ENCODE data around the gene PSTK.
A peak's percentile ranks its signal among the peaks of the same experiment; 100 is the strongest.

The PSTK gene

DNA sequence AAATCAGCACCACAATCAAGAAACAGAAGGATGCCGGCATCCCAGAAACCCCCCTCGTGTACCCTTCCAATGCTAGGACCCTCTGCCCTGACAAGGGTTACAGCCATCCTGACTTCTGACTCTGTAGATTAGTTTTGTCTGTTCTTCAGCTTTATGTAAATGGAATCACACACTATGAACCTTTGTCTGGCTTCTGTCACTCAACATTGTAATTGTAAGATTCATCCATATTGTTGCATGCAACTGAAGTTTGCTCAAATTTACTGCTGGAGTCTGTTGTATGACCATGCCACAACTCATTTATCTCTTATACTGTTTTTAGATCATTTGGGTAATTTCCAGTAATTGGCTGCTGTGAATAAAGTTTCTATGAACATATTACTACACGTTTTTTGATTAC lies 20.0 kb downstream of the PSTK start:
- H3K4me3 ChIP-seq (ENCODE audit: low read depth, low read length) = no peak overlapping the region
- no peak for TF ChIP-seq CTCF (IDR thresholded peaks at IDR 0.05; ENCODE audit: low read depth, low read length)

DNA sequence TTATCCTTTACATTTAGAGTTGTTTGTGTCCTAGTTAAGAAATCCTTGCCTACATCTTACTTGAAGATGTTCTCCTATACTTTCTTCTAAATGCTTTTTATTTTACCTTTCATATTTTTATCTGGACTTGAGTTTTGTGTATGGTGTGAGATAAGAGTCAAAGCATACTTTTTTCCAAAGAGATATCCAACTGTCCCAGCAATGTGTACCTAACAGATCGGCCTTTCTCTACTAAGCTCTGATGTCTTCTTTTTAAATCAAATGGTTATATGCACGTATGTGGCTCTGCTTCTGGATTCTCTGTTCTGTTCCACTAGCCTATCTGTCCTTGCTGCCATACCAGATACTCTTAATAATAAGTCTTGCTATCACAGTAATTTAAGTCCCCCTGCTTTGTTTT lies 21.2 kb downstream of the PSTK start:
- no peak for TF ChIP-seq CTCF (IDR thresholded peaks at IDR 0.05; ENCODE audit: low read depth, low read length)

DNA sequence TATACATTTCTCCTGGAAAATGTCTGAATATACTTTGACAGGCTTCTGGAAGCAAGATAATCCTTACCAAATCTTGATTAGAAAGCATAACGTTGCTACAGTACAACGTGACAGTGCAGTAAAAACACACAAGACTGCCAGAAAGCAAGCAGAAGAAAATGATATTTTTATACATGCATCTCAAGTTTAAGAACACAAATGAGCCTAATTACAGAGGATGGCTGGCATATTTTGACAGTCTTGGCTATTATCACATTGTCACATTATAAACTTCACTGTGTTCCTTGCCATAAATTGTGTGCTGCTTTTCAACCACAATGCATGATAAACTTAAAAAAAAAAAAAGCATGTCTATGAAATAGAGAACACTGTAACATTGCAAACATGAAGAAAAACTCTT lies 24.1 kb downstream of the PSTK start:
- no peak overlapping the region for H3K4me3 ChIP-seq (ENCODE audit: low read depth, low read length)
- no peak for TF ChIP-seq CTCF (IDR thresholded peaks at IDR 0.05; ENCODE audit: low read depth, low read length)

More for the DNA sequence above, 21.2 kb downstream of the PSTK start:
- no peak overlapping the region for H3K4me3 ChIP-seq (ENCODE audit: low read depth, low read length)

DNA sequence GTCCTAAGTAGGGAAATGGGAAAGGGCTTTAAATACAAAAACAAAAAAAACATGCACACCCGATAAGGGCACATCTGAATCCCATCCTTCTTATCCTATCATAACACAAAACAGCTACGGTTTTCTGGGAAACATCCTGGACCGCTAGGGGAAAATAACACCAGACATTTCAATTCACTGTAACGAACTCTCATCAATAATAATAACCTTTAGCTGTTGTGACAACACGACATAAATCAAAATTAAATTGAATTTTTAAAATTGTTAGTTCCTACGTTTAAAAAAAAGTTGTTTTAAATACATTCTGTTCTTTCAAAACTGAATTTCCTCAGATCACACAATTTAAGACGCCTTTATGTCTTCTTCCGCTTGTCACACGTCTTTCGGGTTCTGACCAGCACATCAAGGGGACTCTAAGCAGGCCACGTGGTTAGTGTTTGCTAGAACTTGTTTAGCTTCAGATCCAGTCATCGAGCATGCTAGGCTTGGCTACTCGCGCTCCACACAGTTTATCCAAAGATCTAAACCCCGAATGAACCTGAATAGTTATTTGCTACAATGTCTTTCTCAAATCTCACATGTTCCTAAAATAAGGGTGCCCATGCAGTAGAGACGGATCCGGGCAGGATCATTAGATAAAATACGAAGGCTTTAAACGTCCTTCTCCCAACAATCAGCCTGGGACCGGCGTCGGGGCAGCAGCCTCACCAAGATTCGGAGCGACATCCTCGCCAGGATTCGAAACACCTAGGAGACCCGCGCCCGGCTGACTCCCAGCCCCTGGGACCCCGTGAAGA lies 27.6 kb downstream of the PSTK start:
- H3K4me3 ChIP-seq (ENCODE audit: low read depth, low read length) = peak overlapping the region; percentile 99
- TF ChIP-seq CTCF (IDR thresholded peaks at IDR 0.05; ENCODE audit: low read depth, low read length) = no peak

DNA sequence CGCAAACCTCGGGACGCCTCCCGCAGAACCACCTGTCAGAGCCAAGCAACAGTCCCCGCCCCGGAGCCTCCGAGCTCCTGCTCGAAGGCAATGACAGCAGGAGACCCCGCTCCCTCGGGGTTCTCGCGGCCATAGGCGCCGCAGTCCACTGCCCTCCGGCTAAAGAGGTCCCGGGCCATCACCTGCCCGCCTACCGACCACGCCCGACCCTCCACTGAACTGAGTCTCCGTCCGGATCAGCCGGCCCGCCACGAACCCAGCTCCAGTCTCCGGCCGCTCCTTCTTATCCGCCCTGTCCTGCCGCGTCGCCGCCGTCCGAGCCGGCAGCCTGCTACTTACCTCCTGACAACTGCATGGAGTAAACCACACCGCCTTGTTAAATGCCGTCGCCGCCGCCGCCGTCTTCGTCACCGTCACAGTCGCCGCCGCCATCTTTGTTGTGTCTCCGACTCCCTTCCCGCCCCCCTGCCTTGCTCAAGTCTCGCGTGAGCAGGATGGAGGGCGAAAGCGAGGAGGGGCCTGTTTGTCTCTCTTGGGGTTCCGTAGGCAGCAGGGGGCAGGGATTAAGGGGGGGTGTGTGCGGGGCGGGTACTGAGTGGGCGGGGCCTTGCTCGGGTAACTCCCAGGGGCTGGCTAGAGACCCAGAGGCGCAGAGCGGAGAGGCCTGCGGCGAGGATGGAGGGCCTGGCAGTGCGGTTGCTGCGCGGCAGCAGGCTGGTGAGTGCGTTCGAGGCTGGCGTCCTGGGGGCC lies 28.3 kb downstream of the PSTK start, which contains the start of the genes ACADSB and IKZF5:
Gene ACADSB (plus strand): TSS at position 652 of the 750 bp plus-strand sequence. CDS start 24 bp downstream, at position 676.
Gene IKZF5 (minus strand): TSS at position 441 of the 750 bp plus-strand sequence. CDS start 10,170 bp downstream, outside the sequence.
- peak within 1 kb of the TSS; percentile 99 for H3K4me3 ChIP-seq (ENCODE audit: low read depth, low read length)
- no peak for TF ChIP-seq CTCF (IDR thresholded peaks at IDR 0.05; ENCODE audit: low read depth, low read length)

DNA sequence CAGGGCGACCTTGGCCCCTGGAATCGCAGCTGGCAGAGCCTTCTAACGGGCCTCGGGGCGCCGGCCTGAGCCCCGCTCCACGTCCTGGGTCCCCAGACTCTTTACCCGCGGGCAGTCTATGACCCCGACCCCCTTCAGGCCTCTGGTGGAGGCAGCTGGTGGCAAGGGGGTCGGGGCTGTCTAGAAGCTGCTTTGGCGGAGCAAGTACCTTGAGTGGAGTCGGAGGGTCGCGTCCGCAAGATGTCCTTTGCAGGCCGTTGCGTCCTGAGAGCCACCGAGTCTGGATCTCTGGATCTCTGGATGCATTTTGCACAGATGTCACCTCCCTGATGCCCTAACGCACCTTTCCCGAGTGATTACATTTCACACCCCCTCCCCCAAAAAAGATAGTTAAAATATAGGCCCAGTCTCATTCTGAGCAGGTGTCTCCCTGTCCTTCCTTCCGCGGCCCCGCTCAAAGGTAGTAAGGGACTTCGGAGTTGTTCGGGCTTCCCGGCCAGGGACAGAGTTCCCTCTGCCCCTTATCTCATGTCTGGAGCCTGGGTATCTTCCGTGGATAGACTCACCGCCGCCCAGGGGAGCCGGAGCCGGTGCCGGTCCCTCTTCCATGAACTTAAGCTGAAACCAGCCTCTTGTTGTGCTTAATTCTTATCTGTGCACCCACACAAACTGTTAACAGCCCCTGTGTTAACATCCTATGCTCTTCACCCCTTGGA lies 29.1 kb downstream of the PSTK start:
- no peak for TF ChIP-seq CTCF (IDR thresholded peaks at IDR 0.05; ENCODE audit: low read depth, low read length)
- peak overlapping the region; percentile 99 for H3K4me3 ChIP-seq (ENCODE audit: low read depth, low read length)

Measured in WI38 (cell line).